K562 (cell line): ENCODE data around the gene POMT1. TPM values are rescaled to one million over a fixed set of nuclear protein-coding genes. Genes with fewer than 3 reads are reported as not detected.

Source experiments
- ATAC-seq: fragments of 200-7000 bp; cut with Tn5 transposase; 3 replicates; pipeline ENCODE4 v1.9.1; 2020; ENCODE audit warnings: moderate library complexity
- BruUV-seq: library from RNA; stranded (reverse); fragments of 400-500 nt; replicated peaks from 2 replicates; lab custom pipeline; 2021; lab: Mats Ljungman, UMichigan
- CTCF ChIA-PET: fragments of 300-600 bp; formaldehyde crosslinking; extraction: SDS; loops from one replicate; lab custom pipeline; 2021; ENCODE audit warnings: low intra/inter-chr PET ratio; lab: Yijun Ruan, JAX
- POLR2A ChIA-PET: fragments of 300-600, 350-650 bp; sonication (Branson Sonifier 250); formaldehyde crosslinking; extraction: SDS; loops from one replicate; lab custom pipeline; 2021; ENCODE audit warnings: antibody characterized with exemption, inconsistent platforms; lab: Yijun Ruan, JAX
- DNase-seq, 4 experiments: peaks; one replicate each; pipeline versions ENCODE4 v3.0.0 to v3.0.0-alpha.2; 2011 to 2018; ENCODE audit warnings: low spot score in 3 of 4, mixed read lengths in 3 of 4; ENCODE audit errors: extremely low read depth in 1 of 4
- FAIRE-seq: peaks from 2 replicates; lab custom pipeline; 2011; peaks lifted over from hg19 to GRCh38; lab: Jason Lieb, UNC
- H2AFZ ChIP-seq: 2 replicates; pipeline ENCODE4 v1.6.0; 2011; ENCODE audit warnings: low read depth, low read length, control low read depth, inconsistent platforms
- H3K27ac ChIP-seq: fragments of 200-600 bp; 3 replicates; pipeline ENCODE4 v1.8.0; 2011; ENCODE audit warnings: low read depth, mild to moderate bottlenecking, control low read depth, inconsistent platforms, low read length, moderate library complexity, mixed read lengths; ENCODE audit errors: extremely low read depth
- H3K27me3 ChIP-seq, 2 experiments: fragments of 300-600 bp in 1 of 2; 2 replicates in 1 of 2; 3 replicates in 1 of 2; pipeline versions ENCODE4 v1.6.0 to v1.8.0; 2011; ENCODE audit warnings: inconsistent platforms in 2 of 2, low read length in 2 of 2, mild to moderate bottlenecking in 1 of 2, mixed read lengths in 1 of 2, moderate library complexity in 1 of 2; ENCODE audit not compliant: control insufficient read depth in 2 of 2, insufficient read depth in 2 of 2
- H3K36me3 ChIP-seq: fragments of 300-600 bp; 3 replicates; pipeline ENCODE4 v1.8.0; 2011; ENCODE audit warnings: mild to moderate bottlenecking, low read length, inconsistent platforms; ENCODE audit not compliant: control insufficient read depth, insufficient read depth
- H3K4me1 ChIP-seq, 2 experiments: fragments of 200-600 bp in 1 of 2; replicated peaks in 1 of 2; 2 replicates in 1 of 2; 3 replicates in 1 of 2; pipeline versions ENCODE4 v1.5.1 to v1.8.0; 2011; ENCODE audit warnings: inconsistent platforms in 2 of 2, low read length in 2 of 2, mild to moderate bottlenecking in 1 of 2, mixed read lengths in 1 of 2, moderate library complexity in 1 of 2; ENCODE audit not compliant: control insufficient read depth in 2 of 2, insufficient read depth in 2 of 2
- H3K4me2 ChIP-seq: 2 replicates; pipeline ENCODE4 v1.6.1; 2011; ENCODE audit warnings: low read length, control low read depth, inconsistent platforms, mixed read lengths; ENCODE audit not compliant: insufficient read depth
- H3K4me3 ChIP-seq: fragments of 200-600 bp; sonication (generic), shearing (Covaris generic); 2 replicates; pipeline ENCODE4 v1.5.1; 2016; ENCODE audit warnings: control low read depth, inconsistent platforms
- H3K79me2 ChIP-seq: fragments of 200-600 bp; 3 replicates; pipeline ENCODE4 v1.8.0; 2011; ENCODE audit warnings: low read length, inconsistent platforms; ENCODE audit not compliant: control insufficient read depth, insufficient read depth
- H3K9ac ChIP-seq, 2 experiments: 2 replicates each; pipeline versions ENCODE4 v1.6.0 to v1.6.1; 2011; ENCODE audit warnings: low read depth in 2 of 2, low read length in 2 of 2, control low read depth in 1 of 2, inconsistent platforms in 1 of 2, mild to moderate bottlenecking in 1 of 2, mixed read lengths in 1 of 2; ENCODE audit not compliant: insufficient read depth in 1 of 2
- H3K9me1 ChIP-seq: one replicate; pipeline ENCODE4 v1.6.0; 2011; ENCODE audit warnings: inconsistent platforms, mild to moderate bottlenecking, low read length, moderate library complexity; ENCODE audit not compliant: control insufficient read depth, insufficient read depth
- H3K9me3 ChIP-seq: replicated peaks from 2 replicates; pipeline ENCODE4 v1.5.1; 2011; ENCODE audit warnings: low read depth, low read length, inconsistent platforms; ENCODE audit not compliant: control insufficient read depth, insufficient read depth
- H4K20me1 ChIP-seq: replicated peaks from 2 replicates; pipeline ENCODE4 v1.6.1; 2011; ENCODE audit warnings: low read length, inconsistent platforms, mixed read lengths; ENCODE audit not compliant: control insufficient read depth, insufficient read depth
- FIP1L1 ChIP-seq: fragments of 200-400 bp; formaldehyde crosslinking; IDR thresholded peaks from 2 replicates; pipeline ENCODE4 v1.6.1; 2018; ENCODE audit warnings: mild to moderate bottlenecking, low read depth, low read length; ENCODE audit not compliant: poor library complexity, severe bottlenecking
- GABPB2 ChIP-seq: fragments of 250-450 bp; sonication (Bioruptor Pico); conservative IDR thresholded peaks from 2 replicates; pipeline ENCODE4 v1.5.1; 2021; ENCODE audit warnings: mild to moderate bottlenecking
- HMG20B ChIP-seq: fragments of 250-450 bp; sonication (Bioruptor Pico); IDR thresholded peaks from 2 replicates; pipeline ENCODE4 v1.5.0; 2021; ENCODE audit warnings: mild to moderate bottlenecking
- HOXB6 ChIP-seq: fragments of 250-450 bp; sonication (Bioruptor Pico); IDR thresholded peaks from 2 replicates; pipeline ENCODE4 v1.5.1; 2022; ENCODE audit warnings: mild to moderate bottlenecking, borderline replicate concordance
- JUND ChIP-seq, 2 experiments: IDR thresholded peaks; 2 replicates in 1 of 2; 3 replicates in 1 of 2; pipeline ENCODE4 v1.6.1; 2011; ENCODE audit warnings: borderline replicate concordance in 2 of 2, low read depth in 2 of 2, low read length in 2 of 2, improper control_type of control experiment in 1 of 2, missing biosample characterization in 1 of 2, missing genetic modification characterization in 1 of 2, missing genetic modification reagents in 1 of 2
- PCBP1 ChIP-seq: fragments of 200-400 bp; formaldehyde crosslinking; IDR thresholded peaks from 2 replicates; pipeline ENCODE4 v1.6.1; 2018; ENCODE audit warnings: mild to moderate bottlenecking, low read depth, low read length; ENCODE audit not compliant: poor library complexity, severe bottlenecking
- SMARCA5 ChIP-seq: fragments of 450-650 bp; IDR thresholded peaks from 2 replicates; pipeline ENCODE4 v1.6.1; 2016
- TBL1XR1 ChIP-seq, 2 experiments: IDR thresholded peaks; 2 replicates each; pipeline ENCODE4 v1.6.1; 2012; ENCODE audit warnings: improper control_type of control experiment in 2 of 2, low read length in 2 of 2, mild to moderate bottlenecking in 1 of 2
- XRCC4 ChIP-seq: IDR thresholded peaks from one replicate; pipeline ENCODE4 v1.6.1; 2011; ENCODE audit not compliant: insufficient read depth, insufficient read length; ENCODE audit errors: extremely low read depth
- ZNF232 ChIP-seq: sonication (generic); formaldehyde crosslinking; IDR thresholded peaks from 2 replicates; pipeline ENCODE4 v1.8.0; 2022; ENCODE audit warnings: mild to moderate bottlenecking, missing genetic modification reagents
- ZNF699 ChIP-seq: fragments of 250-450 bp; sonication (Bioruptor Pico); IDR thresholded peaks from 2 replicates; pipeline ENCODE4 v1.8.0; 2021; ENCODE audit warnings: mild to moderate bottlenecking, moderate library complexity; ENCODE audit not compliant: insufficient replicate concordance
- WGBS: fragments of 100-300 bp; shearing (Covaris generic); methylation state at CpG from one replicate; pipeline ENCODE4 v1.1.6; 2016; ENCODE audit warnings: low coverage, mixed read lengths; ENCODE audit not compliant: insufficient coverage; ENCODE audit errors: missing lambda C conversion rate; 5-methylcytosine and 5-hydroxymethylcytosine counted together
- in situ Hi-C: fragments of 300-500 bp; cut with MboI; formaldehyde crosslinking; loops from 4 replicates; pipeline ENCODE4 v1.15.0; 2018; ENCODE audit warnings: inconsistent platforms, mixed read lengths
- intact Hi-C: fragments of 100-400 bp; cut with micrococcal nuclease; formaldehyde crosslinking; loops from 2 replicates; pipeline ENCODE4 v1.14.2; 2022
- polyA plus RNA-seq, 8 experiments: library from polyadenylated mRNA; depleted of rRNA in 4 of 8; stranded (reverse) in 5 of 8; unstranded in 3 of 8; fragments of >200 nt; fragmentation: Nextera tagmentation in 2 of 8; fragmentation: Illumina TruSeq in 1 of 8; extraction: Ambion mirVana in 2 of 8; extraction: Trizol in 1 of 8; gene quantifications; 2 replicates each; pipeline versions ENCODE4 v1.2.1 to v1.2.3, GENCODE V29; 2011 to 2014; ENCODE audit warnings: inconsistent platforms in 1 of 8, missing spikeins in 1 of 8
- total RNA-seq, 7 experiments: library from RNA; depleted of rRNA in 6 of 7; stranded (reverse); fragments of >200 nt in 6 of 7; fragmentation: Illumina TruSeq in 2 of 7; extraction: Trizol in 2 of 7; gene quantifications; 2 replicates each; pipeline versions ENCODE4 v1.2.1 to v1.2.3, GENCODE V29; 2011 to 2021; ENCODE audit warnings: low replicate concordance in 1 of 7
- TF ChIP-seq, protein P1 (sequence below), 2 experiments: fragments of 450-650 bp; IDR thresholded peaks; 2 replicates each; pipeline ENCODE4 v1.6.1; 2016
- TF ChIP-seq, protein P2 (sequence below): fragments of 250-450 bp; sonication (Bioruptor Pico); IDR thresholded peaks from 2 replicates; pipeline ENCODE4 v1.4.0; 2020; ENCODE audit warnings: mild to moderate bottlenecking

POMT1 gene
- total and polyA plus RNA-seq, 9 of the 15 experiments (the other 6 are each of a cell fraction or from before 2014, with no cell fraction given) = 1.8 to 23.5 (median 14.6) TPM

DNA sequence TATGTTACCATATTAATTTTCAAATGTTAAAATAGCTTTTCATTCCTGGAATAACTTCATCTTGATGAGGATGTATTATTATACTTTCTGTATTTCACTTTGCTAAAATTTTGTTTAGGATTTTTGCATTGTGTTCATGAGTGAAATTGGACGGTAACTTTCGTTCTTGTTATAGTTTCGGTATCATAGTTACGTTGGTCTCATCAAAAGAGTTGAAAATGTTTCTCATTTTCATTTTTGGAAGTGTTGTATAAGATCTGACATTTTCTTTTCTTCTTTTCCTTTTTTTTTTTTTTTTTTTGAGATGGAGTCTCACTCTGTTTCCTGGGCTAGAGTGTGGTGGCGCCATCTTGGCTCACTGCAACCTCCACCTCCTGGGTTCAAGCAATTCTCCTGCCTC is 62.7 kb downstream of the POMT1 start:
- WGBS = 1% methylated on average over 5 of the region's 5 CpGs

DNA sequence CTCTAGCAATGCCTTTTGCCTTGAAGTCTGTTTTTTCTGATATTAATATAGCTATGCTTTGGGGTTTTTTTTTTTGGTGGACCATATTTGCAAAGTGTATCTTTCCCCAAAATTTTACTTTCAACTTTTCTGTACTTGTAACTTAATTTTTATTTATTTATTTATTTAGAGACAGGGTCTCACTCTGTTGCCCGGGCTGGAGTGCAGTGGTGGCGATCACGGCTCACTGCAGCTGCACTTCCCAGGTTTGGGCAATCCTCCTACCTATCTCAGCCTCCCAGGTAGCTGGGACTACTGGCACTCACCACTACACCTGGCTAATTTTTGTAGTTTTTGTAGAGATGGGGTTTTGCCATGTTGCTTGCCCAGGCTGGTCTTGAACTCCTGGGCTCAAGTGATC is 63.4 kb downstream of the POMT1 start:
- Histone ChIP-seq H3K27me3 (no peaks in the 10 kb centered on the region; a peak in 1 of 5 replicates), H3K36me3 (no peaks in the 10 kb centered on the region), H3K4me2 (no peak overlapping the region), H3K9me3 (no peaks in the 10 kb centered on the region), H2AFZ (no peak overlapping the region), H3K4me1 (no peaks in the 10 kb centered on the region), H3K9ac (no peak overlapping the region), H3K27ac (no peak overlapping the region), H3K9me1 (no peaks in the 10 kb centered on the region), H3K4me3 (no peak overlapping the region), H4K20me1 (no peaks in the 10 kb centered on the region), H3K79me2 (no peaks in the 10 kb centered on the region)
- no TSS peak for BruUV-seq
- DNase-seq = no peak
- FAIRE-seq = no peak
- ChIA-PET CTCF (no interaction called here), POLR2A (interaction anchor here (0.6 to 0.7 kb wide), 2 partner anchors 8 to 563 kb away, joined by 3 to 5 read pairs; no protein-coding TSS in a partner anchor)
- no peak for ATAC-seq
- intact Hi-C loops = no loop called here
- in situ Hi-C loops = no loop called here
- WGBS = 4% methylated on average over 3 of the region's 3 CpGs
- TF ChIP-seq SMARCA5 (no peak), HMG20B (CRISPR knock-in tag) (no peak), ZNF699 (no peak), FIP1L1 (no peak), JUND (IDR thresholded peaks at IDR 0.05; ENCODE audit: borderline replicate concordance, low read depth, low read length) (no peak), JUND (tag; IDR thresholded peaks at IDR 0.05; ENCODE audit: borderline replicate concordance, low read depth, low read length) (no peak), TBL1XR1 (IDR thresholded peaks at IDR 0.05; ENCODE audit: low read length in 2 of 2) (no peak), XRCC4 (no peak), GABPB2 (no peak)
- TF ChIP-seq, protein P1, sequence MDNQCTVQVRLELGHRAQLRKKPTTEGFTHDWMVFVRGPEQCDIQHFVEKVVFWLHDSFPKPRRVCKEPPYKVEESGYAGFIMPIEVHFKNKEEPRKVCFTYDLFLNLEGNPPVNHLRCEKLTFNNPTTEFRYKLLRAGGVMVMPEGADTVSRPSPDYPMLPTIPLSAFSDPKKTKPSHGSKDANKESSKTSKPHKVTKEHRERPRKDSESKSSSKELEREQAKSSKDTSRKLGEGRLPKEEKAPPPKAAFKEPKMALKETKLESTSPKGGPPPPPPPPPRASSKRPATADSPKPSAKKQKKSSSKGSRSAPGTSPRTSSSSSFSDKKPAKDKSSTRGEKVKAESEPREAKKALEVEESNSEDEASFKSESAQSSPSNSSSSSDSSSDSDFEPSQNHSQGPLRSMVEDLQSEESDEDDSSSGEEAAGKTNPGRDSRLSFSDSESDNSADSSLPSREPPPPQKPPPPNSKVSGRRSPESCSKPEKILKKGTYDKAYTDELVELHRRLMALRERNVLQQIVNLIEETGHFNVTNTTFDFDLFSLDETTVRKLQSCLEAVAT (IDR thresholded peaks at IDR 0.05) = no peak
- TF ChIP-seq, protein P2, sequence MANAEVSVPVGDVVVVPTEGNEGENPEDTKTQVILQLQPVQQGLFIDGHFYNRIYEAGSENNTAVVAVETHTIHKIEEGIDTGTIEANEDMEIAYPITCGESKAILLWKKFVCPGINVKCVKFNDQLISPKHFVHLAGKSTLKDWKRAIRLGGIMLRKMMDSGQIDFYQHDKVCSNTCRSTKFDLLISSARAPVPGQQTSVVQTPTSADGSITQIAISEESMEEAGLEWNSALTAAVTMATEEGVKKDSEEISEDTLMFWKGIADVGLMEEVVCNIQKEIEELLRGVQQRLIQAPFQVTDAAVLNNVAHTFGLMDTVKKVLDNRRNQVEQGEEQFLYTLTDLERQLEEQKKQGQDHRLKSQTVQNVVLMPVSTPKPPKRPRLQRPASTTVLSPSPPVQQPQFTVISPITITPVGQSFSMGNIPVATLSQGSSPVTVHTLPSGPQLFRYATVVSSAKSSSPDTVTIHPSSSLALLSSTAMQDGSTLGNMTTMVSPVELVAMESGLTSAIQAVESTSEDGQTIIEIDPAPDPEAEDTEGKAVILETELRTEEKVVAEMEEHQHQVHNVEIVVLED (CRISPR knock-in tag) = no peak

More for the DNA sequence above, 62.7 kb downstream of the POMT1 start:
- TF ChIP-seq ZNF232 (CRISPR knock-in tag) (no peak), PCBP1 (no peak), HOXB6 (no peak)
- intact Hi-C loops = no loop called here
- H3K27ac ChIP-seq = no peak overlapping the region
- POLR2A ChIA-PET = interaction anchor here (0.6 kb wide), 1 partner anchor 8 kb away, joined by 5 read pairs; no protein-coding TSS in a partner anchor
- H3K27me3 ChIP-seq = no peaks in the 10 kb centered on the region; a peak in 1 of 5 replicates
- H3K4me1 ChIP-seq = no peaks in the 10 kb centered on the region
- ATAC-seq = no peak
- no peaks in the 10 kb centered on the region for H3K9me3 ChIP-seq
- H3K9ac ChIP-seq = no peak overlapping the region
- H3K4me3 ChIP-seq = no peak overlapping the region
- no peaks in the 10 kb centered on the region for H3K79me2 ChIP-seq
- no peak for DNase-seq
- no peaks in the 10 kb centered on the region for H3K9me1 ChIP-seq
- H4K20me1 ChIP-seq = no peaks in the 10 kb centered on the region
- in situ Hi-C loops = no loop called here
- H3K4me2 ChIP-seq = no peak overlapping the region
- no peak overlapping the region for H2AFZ ChIP-seq
- CTCF ChIA-PET = no interaction called here
- no peak for FAIRE-seq
- no peaks in the 10 kb centered on the region for H3K36me3 ChIP-seq
- no TSS peak for BruUV-seq
